Ishikawa (cell line): ENCODE results near the gene TMEM267.
A peak's percentile ranks its signal among the peaks of the same experiment; 100 is the strongest.

Experiments used
- CEBPB ChIP-seq: IDR thresholded peaks from 2 replicates; pipeline ENCODE4 v1.6.1; 2012
- CREB1 ChIP-seq: IDR thresholded peaks from 2 replicates; pipeline ENCODE4 v1.6.1; 2012; ENCODE audit warnings: low read depth
- EGR1 ChIP-seq: IDR thresholded peaks from 2 replicates; pipeline ENCODE4 v1.6.1; 2012
- EP300 ChIP-seq: IDR thresholded peaks from 2 replicates; pipeline ENCODE4 v1.6.1; 2012; ENCODE audit warnings: borderline replicate concordance
- FOXM1 ChIP-seq: IDR thresholded peaks from 2 replicates; pipeline ENCODE4 v1.6.1; 2012; ENCODE audit warnings: low read depth, borderline replicate concordance
- NFIC ChIP-seq: IDR thresholded peaks from 2 replicates; pipeline ENCODE4 v1.6.1; 2012
- RAD21 ChIP-seq: IDR thresholded peaks from 2 replicates; pipeline ENCODE4 v1.6.1; 2012; ENCODE audit warnings: low read depth
- REST ChIP-seq: IDR thresholded peaks from 2 replicates; pipeline ENCODE4 v1.6.1; 2012; ENCODE audit warnings: low read depth, mild to moderate bottlenecking
- TAF1 ChIP-seq: IDR thresholded peaks from 2 replicates; pipeline ENCODE4 v1.6.1; 2012; ENCODE audit warnings: low read depth, mild to moderate bottlenecking
- TCF12 ChIP-seq: IDR thresholded peaks from 2 replicates; pipeline ENCODE4 v1.6.1; 2012; ENCODE audit warnings: low read depth
- TEAD4 ChIP-seq: IDR thresholded peaks from 2 replicates; pipeline ENCODE4 v1.6.1; 2012
- USF1 ChIP-seq: IDR thresholded peaks from 2 replicates; pipeline ENCODE4 v1.6.1; 2012
- YY1 ChIP-seq: IDR thresholded peaks from 2 replicates; pipeline ENCODE4 v1.6.1; 2012; ENCODE audit warnings: low read depth
- ZBTB7A ChIP-seq: IDR thresholded peaks from 2 replicates; pipeline ENCODE4 v1.6.1; 2012; ENCODE audit warnings: low read depth
- TF ChIP-seq, protein P1 (sequence below): IDR thresholded peaks from 2 replicates; pipeline ENCODE4 v1.6.1; 2012

TMEM267 gene

GRCh38 chr5:43413966-43414365, 69.7 kb downstream of the TMEM267 start:
- no peak for TF ChIP-seq TCF12
- no peak for TF ChIP-seq EGR1
- no peak for TF ChIP-seq RAD21
- no peak for TF ChIP-seq TAF1
- no peak for TF ChIP-seq TEAD4
- TF ChIP-seq CEBPB: no peak
- TF ChIP-seq CREB1: no peak
- TF ChIP-seq, protein P1, sequence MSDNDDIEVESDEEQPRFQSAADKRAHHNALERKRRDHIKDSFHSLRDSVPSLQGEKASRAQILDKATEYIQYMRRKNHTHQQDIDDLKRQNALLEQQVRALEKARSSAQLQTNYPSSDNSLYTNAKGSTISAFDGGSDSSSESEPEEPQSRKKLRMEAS: no peak
- TF ChIP-seq USF1: no peak
- no peak for TF ChIP-seq EP300
- no peak for TF ChIP-seq REST
- no peak for TF ChIP-seq YY1
- TF ChIP-seq FOXM1: no peak
- no peak for TF ChIP-seq ZBTB7A
- TF ChIP-seq NFIC: no peak

- TF ChIP-seq YY1 (no peak), ZBTB7A (no peak), TCF12 (no peak), USF1 (no peak), FOXM1 (no peak), EGR1 (no peak), NFIC (no peak), CEBPB (no peak)
Observed at GRCh38 chr5:43412644-43413043, 71.0 kb downstream of the TMEM267 start.

DNA sequence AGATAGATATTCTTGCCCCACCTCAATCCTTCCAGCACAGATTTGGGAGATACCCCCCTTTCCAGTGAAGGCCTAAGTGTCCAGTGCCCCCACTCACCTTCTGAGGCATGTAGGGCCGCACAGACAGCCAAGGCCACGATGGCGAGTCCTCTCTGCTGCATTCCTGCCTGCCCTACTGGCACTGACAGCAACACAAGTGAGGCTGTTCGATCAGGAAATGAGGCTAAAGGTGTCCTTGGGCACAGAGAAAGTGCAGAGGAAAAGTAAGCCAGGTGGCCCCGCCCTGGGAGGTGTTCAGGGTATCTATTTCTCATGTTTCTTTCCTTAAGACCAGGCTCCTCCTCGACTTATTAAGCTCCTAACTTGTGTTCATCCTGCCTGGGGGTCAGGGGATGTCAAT, 71.5 kb downstream of the TMEM267 start, which contains the start of gene CCL28:
Gene CCL28, minus strand, starts transcription at position 236 of the 400 bp plus-strand sequence. Its CDS starts 75 bp downstream, at position 161.
- TF ChIP-seq TAF1: no peak
- TF ChIP-seq RAD21: no peak
- no peak for TF ChIP-seq EP300
- TF ChIP-seq, protein P1: no peak
- TF ChIP-seq USF1: no peak
- no peak for TF ChIP-seq NFIC
- no peak for TF ChIP-seq CEBPB
- TF ChIP-seq EGR1: no peak
- TF ChIP-seq YY1: no peak
- no peak for TF ChIP-seq TEAD4
- TF ChIP-seq FOXM1: no peak
- TF ChIP-seq CREB1: no peak
- TF ChIP-seq REST: no peak
- no peak for TF ChIP-seq TCF12
- no peak for TF ChIP-seq ZBTB7A

DNA sequence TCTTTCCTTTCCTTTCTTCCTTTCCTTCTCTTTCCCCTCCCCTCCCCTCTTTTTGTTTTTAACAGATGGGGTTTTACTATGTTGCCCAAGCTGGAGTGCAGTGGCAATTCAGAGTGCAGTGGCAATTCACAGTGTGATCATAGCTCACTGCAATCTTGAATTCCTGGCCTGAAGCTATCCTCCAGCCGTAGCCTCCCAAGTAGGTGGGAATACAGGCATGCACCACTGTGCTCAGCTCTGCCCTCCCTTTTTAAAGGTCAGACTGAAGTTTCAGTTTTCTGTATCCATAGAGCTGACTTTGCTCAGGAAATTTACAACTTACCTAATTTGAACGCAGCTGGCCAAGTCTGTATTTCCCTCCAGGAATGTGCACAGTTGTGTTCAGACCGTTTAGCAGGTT, 72.2 kb downstream of the TMEM267 start:
- no peak for TF ChIP-seq EGR1
- TF ChIP-seq USF1: no peak
- no peak for TF ChIP-seq CEBPB
- TF ChIP-seq REST: no peak
- TF ChIP-seq, protein P1: no peak
- peak; percentile 29 for TF ChIP-seq TEAD4
- no peak for TF ChIP-seq CREB1
